ENCODE results near the gene CMSS1.

- no peak for TF ChIP-seq RNF2 (conservative IDR thresholded peaks at IDR 0.05; ENCODE audit: low read depth)
- TF ChIP-seq FOXK1 (CRISPR knock-in tag; IDR thresholded peaks at IDR 0.05; ENCODE audit: borderline replicate concordance, low read depth): no peak
- TF ChIP-seq NR2F1 (CRISPR knock-in tag; IDR thresholded peaks at IDR 0.05): no peak
- no peak for TF ChIP-seq RFXANK (CRISPR knock-in tag; IDR thresholded peaks at IDR 0.05)
- TF ChIP-seq NFE2L1 (CRISPR knock-in tag; IDR thresholded peaks at IDR 0.05; ENCODE audit: borderline replicate concordance): no peak
Observed at GRCh38 chr3:100120693-100121092, 303.0 kb downstream of the CMSS1 start.

Data from HepG2 (cell line).